HL-60 (cell line): ENCODE data around the gene TIMP3.

Experiments
- DNase-seq, 2 experiments: peaks; one replicate each; pipeline ENCODE4 v3.0.0-alpha.2; 2010 to 2020; ENCODE audit warnings: low read depth in 1 of 2, low spot score in 1 of 2
- H3K27ac ChIP-seq: fragments of 250-450 bp; sonication (Bioruptor Pico); replicated peaks from 2 replicates; pipeline ENCODE4 v1.5.1; 2020; ENCODE audit warnings: mild to moderate bottlenecking, moderate library complexity
- H3K27me3 ChIP-seq: fragments of 250-450 bp; sonication (Bioruptor Pico); 2 replicates; pipeline ENCODE4 v1.5.1; 2021; ENCODE audit warnings: mild to moderate bottlenecking, moderate library complexity; ENCODE audit not compliant: insufficient read depth, poor library complexity, severe bottlenecking
- H3K4me3 ChIP-seq: replicated peaks from 2 replicates; pipeline ENCODE4 v1.5.1; 2011; ENCODE audit warnings: mild to moderate bottlenecking, control low read depth, low read length; ENCODE audit not compliant: insufficient read depth
- CTCF ChIP-seq: IDR thresholded peaks from one replicate; pipeline ENCODE4 v1.5.1; 2011; ENCODE audit warnings: low read length, control low read depth, inconsistent platforms; ENCODE audit not compliant: insufficient read depth
- GABPA ChIP-seq: IDR thresholded peaks from 2 replicates; pipeline ENCODE4 v1.6.1; 2012; ENCODE audit warnings: low read depth
- POLR2AphosphoS5 ChIP-seq: IDR thresholded peaks from 2 replicates; pipeline ENCODE4 v1.6.1; 2012; ENCODE audit warnings: low read depth
- SPI1 ChIP-seq: IDR thresholded peaks from 2 replicates; pipeline ENCODE4 v1.6.1; 2012; ENCODE audit warnings: low read depth, mild to moderate bottlenecking, borderline replicate concordance
- TF ChIP-seq, protein P1 (sequence below): IDR thresholded peaks from 2 replicates; pipeline ENCODE4 v1.6.1; 2012; ENCODE audit warnings: low read depth; ENCODE audit not compliant: insufficient replicate concordance

TIMP3 gene

GRCh38 chr22:32901925-32902324, 100.4 kb downstream of the TIMP3 start:
- H3K27me3 ChIP-seq, result no peaks in the 10 kb centered on the region

DNA sequence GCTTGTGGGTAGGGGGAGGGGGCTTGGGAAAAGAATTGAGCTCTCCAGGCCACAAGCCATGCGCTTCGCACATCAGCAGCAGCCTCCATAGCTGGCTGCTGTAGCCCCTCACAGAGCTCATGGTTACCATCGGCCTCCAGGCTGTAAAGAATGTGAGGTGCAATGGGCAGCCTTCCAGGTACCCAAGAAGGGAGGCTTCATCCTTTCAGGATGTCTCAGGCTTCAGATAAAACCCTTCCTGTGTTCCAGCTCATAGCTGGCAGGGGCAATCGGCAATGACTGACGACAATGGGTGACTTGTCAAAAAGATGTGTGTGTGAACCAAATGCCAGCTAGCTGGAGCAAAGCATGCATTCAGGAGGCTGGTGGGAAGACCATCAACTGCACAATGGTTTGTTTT, 102.0 kb downstream of the TIMP3 start:
- DNase-seq, result no peak
- TF ChIP-seq CTCF, result no peak
- Histone ChIP-seq H3K27ac (no peak overlapping the region), H3K4me3 (no peak overlapping the region), H3K27me3 (no peaks in the 10 kb centered on the region)

More at GRCh38 chr22:32901925-32902324, 100.4 kb downstream of the TIMP3 start:
- TF ChIP-seq POLR2AphosphoS5, result no peak
- no peak for DNase-seq
- Histone ChIP-seq H3K4me3 (no peak overlapping the region), H3K27ac (no peak overlapping the region)

DNA sequence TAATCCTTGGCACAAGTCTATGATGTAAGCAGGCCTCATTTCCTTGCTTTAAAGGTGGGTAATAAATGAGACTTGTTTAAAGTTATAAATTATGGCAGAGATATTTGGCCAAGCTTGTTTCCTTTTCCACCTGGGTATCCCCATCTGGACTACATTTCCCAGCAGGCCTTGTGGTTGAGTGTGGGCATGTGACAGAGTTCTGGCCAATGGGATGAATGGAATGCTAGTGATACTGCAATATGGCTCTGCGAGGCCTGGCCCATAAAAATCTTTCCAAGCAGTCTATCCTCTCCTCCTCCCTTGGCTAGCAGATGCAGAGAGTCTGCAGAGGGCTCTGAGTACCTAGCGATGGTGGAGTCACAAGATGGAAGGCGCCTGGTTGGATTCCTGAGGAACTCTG, 102.5 kb downstream of the TIMP3 start:
- DNase-seq, result peak in 1 of 2 experiments; percentile 11
- no peaks in the 10 kb centered on the region for H3K27me3 ChIP-seq
- TF ChIP-seq GABPA, result no peak
- TF ChIP-seq SPI1, result no peak
- no peak for TF ChIP-seq CTCF
- no peak for TF ChIP-seq POLR2AphosphoS5
- TF ChIP-seq, protein P1, sequence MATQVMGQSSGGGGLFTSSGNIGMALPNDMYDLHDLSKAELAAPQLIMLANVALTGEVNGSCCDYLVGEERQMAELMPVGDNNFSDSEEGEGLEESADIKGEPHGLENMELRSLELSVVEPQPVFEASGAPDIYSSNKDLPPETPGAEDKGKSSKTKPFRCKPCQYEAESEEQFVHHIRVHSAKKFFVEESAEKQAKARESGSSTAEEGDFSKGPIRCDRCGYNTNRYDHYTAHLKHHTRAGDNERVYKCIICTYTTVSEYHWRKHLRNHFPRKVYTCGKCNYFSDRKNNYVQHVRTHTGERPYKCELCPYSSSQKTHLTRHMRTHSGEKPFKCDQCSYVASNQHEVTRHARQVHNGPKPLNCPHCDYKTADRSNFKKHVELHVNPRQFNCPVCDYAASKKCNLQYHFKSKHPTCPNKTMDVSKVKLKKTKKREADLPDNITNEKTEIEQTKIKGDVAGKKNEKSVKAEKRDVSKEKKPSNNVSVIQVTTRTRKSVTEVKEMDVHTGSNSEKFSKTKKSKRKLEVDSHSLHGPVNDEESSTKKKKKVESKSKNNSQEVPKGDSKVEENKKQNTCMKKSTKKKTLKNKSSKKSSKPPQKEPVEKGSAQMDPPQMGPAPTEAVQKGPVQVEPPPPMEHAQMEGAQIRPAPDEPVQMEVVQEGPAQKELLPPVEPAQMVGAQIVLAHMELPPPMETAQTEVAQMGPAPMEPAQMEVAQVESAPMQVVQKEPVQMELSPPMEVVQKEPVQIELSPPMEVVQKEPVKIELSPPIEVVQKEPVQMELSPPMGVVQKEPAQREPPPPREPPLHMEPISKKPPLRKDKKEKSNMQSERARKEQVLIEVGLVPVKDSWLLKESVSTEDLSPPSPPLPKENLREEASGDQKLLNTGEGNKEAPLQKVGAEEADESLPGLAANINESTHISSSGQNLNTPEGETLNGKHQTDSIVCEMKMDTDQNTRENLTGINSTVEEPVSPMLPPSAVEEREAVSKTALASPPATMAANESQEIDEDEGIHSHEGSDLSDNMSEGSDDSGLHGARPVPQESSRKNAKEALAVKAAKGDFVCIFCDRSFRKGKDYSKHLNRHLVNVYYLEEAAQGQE, result no peak
- no peak overlapping the region for H3K4me3 ChIP-seq
- H3K27ac ChIP-seq, result no peak overlapping the region

DNA sequence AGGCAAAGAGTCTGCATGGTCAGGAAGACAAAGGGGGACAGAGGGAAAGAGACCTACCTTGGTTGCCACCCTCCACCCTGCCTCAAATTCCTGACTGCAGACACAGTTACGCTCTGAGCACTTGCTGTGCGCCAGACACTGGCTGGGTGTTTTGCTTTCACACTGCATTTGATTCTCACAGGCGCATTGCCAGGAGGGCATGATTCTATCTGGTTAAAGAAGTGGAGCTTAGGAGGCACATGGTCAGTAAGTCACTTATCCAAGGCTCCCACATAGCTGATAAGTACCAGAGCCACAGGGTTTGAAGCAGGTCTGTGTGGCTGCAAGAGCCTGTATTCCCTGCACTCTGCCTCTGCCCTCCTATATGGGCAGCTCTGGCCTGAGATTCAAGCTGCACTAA, 103.9 kb downstream of the TIMP3 start:
- no peak overlapping the region for H3K27ac ChIP-seq
- H3K4me3 ChIP-seq, result no peak overlapping the region
- TF ChIP-seq CTCF (no peak), POLR2AphosphoS5 (no peak), SPI1 (no peak), GABPA (no peak)
- TF ChIP-seq, protein P1, result no peak
- no peaks in the 10 kb centered on the region for H3K27me3 ChIP-seq
- no peak for DNase-seq
